ENCODE results near the gene FAM193B.

DNA sequence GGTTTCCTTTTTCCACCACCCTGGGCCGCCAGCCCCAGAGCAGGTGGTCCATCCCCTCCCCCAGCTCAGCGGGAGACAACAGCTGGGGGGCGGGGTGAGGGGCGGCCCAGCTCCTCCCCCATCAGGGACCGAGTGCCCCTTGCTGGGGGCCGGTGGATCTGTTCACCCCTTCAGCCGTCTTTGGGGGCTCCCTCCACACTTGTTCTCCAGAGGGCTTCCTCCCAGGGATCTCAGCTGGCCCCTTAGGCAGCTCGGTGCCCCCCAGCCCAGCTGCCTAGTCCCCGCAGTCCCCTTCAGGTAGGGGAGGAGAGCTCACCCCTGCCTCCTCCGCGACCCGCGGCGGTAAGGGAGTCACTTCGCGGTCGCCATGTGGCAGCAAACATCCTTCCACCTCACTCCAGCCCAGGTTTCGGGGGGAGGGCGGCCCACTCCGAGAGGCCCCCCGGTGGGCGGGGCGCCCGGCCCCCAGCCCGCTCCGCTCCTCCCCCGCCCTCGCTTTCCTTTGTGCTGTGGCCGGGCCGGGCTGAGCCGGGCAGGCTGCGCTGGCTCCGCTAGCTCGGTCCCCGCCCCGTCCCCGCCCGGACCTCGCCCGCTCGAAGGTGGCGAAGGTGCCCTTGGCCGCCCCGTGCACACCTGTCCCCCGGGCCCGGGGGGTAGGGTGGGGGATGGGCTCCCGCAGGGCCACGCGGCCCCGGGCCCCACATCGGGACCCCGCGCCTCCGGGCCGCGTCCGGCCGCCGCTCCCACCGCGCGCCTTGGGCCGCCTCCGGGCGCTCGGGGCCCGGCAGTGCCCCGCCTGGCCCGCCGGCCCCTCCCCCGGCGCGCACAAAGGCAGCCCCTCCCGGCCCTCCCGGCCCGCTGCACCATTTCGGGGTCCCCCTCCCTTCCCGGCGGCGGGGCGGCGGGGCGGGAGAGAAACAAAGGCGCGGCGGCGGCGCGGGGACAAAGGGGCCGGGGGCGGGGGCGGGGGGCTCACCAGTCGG, 81.6 kb downstream of the FAM193B start:
- TF ChIP-seq, protein P1, sequence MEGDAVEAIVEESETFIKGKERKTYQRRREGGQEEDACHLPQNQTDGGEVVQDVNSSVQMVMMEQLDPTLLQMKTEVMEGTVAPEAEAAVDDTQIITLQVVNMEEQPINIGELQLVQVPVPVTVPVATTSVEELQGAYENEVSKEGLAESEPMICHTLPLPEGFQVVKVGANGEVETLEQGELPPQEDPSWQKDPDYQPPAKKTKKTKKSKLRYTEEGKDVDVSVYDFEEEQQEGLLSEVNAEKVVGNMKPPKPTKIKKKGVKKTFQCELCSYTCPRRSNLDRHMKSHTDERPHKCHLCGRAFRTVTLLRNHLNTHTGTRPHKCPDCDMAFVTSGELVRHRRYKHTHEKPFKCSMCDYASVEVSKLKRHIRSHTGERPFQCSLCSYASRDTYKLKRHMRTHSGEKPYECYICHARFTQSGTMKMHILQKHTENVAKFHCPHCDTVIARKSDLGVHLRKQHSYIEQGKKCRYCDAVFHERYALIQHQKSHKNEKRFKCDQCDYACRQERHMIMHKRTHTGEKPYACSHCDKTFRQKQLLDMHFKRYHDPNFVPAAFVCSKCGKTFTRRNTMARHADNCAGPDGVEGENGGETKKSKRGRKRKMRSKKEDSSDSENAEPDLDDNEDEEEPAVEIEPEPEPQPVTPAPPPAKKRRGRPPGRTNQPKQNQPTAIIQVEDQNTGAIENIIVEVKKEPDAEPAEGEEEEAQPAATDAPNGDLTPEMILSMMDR (IDR thresholded peaks at IDR 0.05 in 8 of 11, conservative IDR thresholded peaks at IDR 0.05 in 3 of 11) = no peak
- TF ChIP-seq POLR2AphosphoS5 (IDR thresholded peaks at IDR 0.05) (peak in 2 of 3 donors; percentile 11 to 36), POLR2A (IDR thresholded peaks at IDR 0.05) (no peak)
